ENCODE data around the gene STRIP2.

STRIP2 gene

DNA sequence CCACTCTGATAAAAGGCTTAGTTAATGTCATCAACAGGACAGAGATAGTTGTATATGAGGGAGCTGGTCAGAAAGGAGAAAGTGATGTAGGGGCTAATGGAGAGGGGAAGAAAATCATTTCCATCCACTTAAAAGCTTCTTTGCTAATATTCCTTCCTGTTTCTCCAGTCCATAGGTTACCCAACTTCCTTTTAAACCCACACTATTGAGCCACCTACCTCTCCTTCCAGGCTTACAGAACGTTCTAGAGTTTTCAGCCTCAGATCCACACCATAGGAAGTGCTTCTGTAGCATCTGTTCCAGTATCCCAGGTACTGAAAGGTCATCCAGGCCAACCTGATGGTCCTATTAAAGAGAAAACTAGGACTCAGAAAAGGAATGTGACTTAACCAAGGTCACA lies 28.2 kb downstream of the STRIP2 start:
- in situ Hi-C loops (cut with MboI; ENCODE audit: low sequenced_read_pairs, unreplicated experiment) = loop anchor here (10.0 kb wide), 1 partner anchor 108 kb away; no protein-coding TSS in a partner anchor
- TF ChIP-seq, protein P1, sequence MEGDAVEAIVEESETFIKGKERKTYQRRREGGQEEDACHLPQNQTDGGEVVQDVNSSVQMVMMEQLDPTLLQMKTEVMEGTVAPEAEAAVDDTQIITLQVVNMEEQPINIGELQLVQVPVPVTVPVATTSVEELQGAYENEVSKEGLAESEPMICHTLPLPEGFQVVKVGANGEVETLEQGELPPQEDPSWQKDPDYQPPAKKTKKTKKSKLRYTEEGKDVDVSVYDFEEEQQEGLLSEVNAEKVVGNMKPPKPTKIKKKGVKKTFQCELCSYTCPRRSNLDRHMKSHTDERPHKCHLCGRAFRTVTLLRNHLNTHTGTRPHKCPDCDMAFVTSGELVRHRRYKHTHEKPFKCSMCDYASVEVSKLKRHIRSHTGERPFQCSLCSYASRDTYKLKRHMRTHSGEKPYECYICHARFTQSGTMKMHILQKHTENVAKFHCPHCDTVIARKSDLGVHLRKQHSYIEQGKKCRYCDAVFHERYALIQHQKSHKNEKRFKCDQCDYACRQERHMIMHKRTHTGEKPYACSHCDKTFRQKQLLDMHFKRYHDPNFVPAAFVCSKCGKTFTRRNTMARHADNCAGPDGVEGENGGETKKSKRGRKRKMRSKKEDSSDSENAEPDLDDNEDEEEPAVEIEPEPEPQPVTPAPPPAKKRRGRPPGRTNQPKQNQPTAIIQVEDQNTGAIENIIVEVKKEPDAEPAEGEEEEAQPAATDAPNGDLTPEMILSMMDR (IDR thresholded peaks at IDR 0.05; ENCODE audit: borderline replicate concordance, control extremely low read depth, extremely low read depth, insufficient read depth, missing control alignments) = no peak
- no peak for DNase-seq (ENCODE audit: low spot score)

- no peak for DNase-seq (ENCODE audit: low spot score)
- TF ChIP-seq, protein P1 (IDR thresholded peaks at IDR 0.05; ENCODE audit: borderline replicate concordance, control extremely low read depth, extremely low read depth, insufficient read depth, missing control alignments) = no peak
- in situ Hi-C loops (cut with MboI; ENCODE audit: low sequenced_read_pairs, unreplicated experiment) = loop anchor here (10.0 kb wide), 1 partner anchor 109 kb away; no protein-coding TSS in a partner anchor
Measured at GRCh38 chr7:129464194-129464593, 30.0 kb downstream of the STRIP2 start.

DNA sequence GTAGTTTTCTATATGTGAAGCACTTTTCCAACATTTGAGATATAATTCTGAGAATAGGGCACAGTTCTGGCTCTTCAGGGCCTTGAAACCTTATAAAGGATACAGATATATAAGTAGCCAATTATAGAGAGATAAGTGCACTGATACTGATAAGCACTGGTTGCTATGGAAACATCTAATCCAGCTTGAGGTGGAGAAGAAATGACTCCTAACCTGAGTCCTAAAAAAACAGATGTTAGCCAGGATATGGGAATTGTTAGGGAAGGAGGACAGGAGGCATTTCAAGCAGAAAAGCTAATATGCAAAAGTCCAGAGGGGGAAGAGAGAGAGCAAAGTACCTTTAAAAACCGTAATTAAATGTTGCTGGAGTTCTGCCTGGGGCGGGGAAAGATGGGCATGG lies 30.8 kb downstream of the STRIP2 start:
- TF ChIP-seq, protein P1 (IDR thresholded peaks at IDR 0.05; ENCODE audit: borderline replicate concordance, control extremely low read depth, extremely low read depth, insufficient read depth, missing control alignments) = no peak
- no peak for DNase-seq (ENCODE audit: low spot score)
- in situ Hi-C loops (cut with MboI; ENCODE audit: low sequenced_read_pairs, unreplicated experiment) = loop anchor here (10.0 kb wide), 1 partner anchor 110 kb away; no protein-coding TSS in a partner anchor

DNA sequence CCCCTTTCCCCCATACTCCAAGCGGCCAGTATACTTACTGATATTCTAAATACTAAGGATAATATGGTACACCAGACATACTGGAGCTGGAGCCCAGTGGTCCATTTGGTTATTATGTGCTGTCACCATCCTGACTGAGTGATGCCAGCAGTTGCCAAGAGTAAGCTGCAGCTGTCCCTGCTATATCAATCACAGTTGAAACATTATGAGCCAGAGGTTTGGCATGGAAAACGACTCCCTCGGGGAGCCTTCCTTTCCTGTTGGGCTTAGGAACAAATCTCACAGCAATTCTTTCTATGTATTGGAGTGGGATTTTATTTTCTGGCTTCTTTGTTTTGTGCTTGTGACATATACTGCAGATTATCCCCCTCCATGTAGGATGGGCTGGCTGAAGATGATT lies 32.6 kb downstream of the STRIP2 start:
- in situ Hi-C loops (cut with MboI; ENCODE audit: low sequenced_read_pairs, unreplicated experiment) = loop anchor here (10.0 kb wide), 1 partner anchor 112 kb away; no protein-coding TSS in a partner anchor
- TF ChIP-seq, protein P1 (IDR thresholded peaks at IDR 0.05; ENCODE audit: borderline replicate concordance, control extremely low read depth, extremely low read depth, insufficient read depth, missing control alignments) = no peak
- no peak for DNase-seq (ENCODE audit: low spot score)

GRCh38 chr7:129468087-129468486 lies 33.9 kb downstream of the STRIP2 start:
- in situ Hi-C loops (cut with MboI; ENCODE audit: low sequenced_read_pairs, unreplicated experiment) = loop anchor here (10.0 kb wide), 1 partner anchor 113 kb away; no protein-coding TSS in a partner anchor
- TF ChIP-seq, protein P1 (IDR thresholded peaks at IDR 0.05; ENCODE audit: borderline replicate concordance, control extremely low read depth, extremely low read depth, insufficient read depth, missing control alignments) = no peak
- no peak for DNase-seq (ENCODE audit: low spot score)

- no peak for DNase-seq (ENCODE audit: low spot score)
- in situ Hi-C loops (cut with MboI; ENCODE audit: low sequenced_read_pairs, unreplicated experiment) = loop anchor here (10.0 kb wide), 1 partner anchor 114 kb away; no protein-coding TSS in a partner anchor
- TF ChIP-seq, protein P1 (IDR thresholded peaks at IDR 0.05; ENCODE audit: borderline replicate concordance, control extremely low read depth, extremely low read depth, insufficient read depth, missing control alignments) = no peak
Measured at GRCh38 chr7:129468547-129468946, 34.3 kb downstream of the STRIP2 start.
